Muscle layer of duodenum (tissue), 2 donors: ENCODE results near the gene WDR33.
A peak's percentile ranks its signal among the peaks of the same experiment; 100 is the strongest.

ENCODE experiments used
- H3K27ac ChIP-seq: one replicate; pipeline ENCODE4 v1.7.0; 2013; ENCODE audit warnings: mild to moderate bottlenecking, low read length
- H3K27me3 ChIP-seq: one replicate; pipeline ENCODE4 v1.7.0; 2013; ENCODE audit warnings: low read depth, mild to moderate bottlenecking, control low read depth, low read length
- H3K36me3 ChIP-seq, 2 donors: one replicate each; pipeline ENCODE4 v1.7.0; 2013; ENCODE audit warnings: low read length in 2 of 2, control low read depth in 1 of 2, mild to moderate bottlenecking in 1 of 2; ENCODE audit not compliant: insufficient read depth in 2 of 2, control insufficient read depth in 1 of 2
- H3K4me1 ChIP-seq, 2 donors: one replicate each; pipeline ENCODE4 v1.7.0; 2013; ENCODE audit warnings: low read length in 2 of 2, mild to moderate bottlenecking in 2 of 2, control low read depth in 1 of 2, moderate library complexity in 1 of 2; ENCODE audit not compliant: insufficient read depth in 2 of 2, control insufficient read depth in 1 of 2
- H3K4me3 ChIP-seq, 2 donors: one replicate each; pipeline ENCODE4 v1.7.0; 2013; ENCODE audit warnings: low read length in 2 of 2, low read depth in 1 of 2, mild to moderate bottlenecking in 1 of 2
- H3K9me3 ChIP-seq, 2 donors: one replicate each; pipeline ENCODE4 v1.7.0; 2013; ENCODE audit warnings: low read length in 2 of 2, control low read depth in 1 of 2, mild to moderate bottlenecking in 1 of 2; ENCODE audit not compliant: control insufficient read depth in 1 of 2
- donor health status: healthy.

Gene WDR33

GRCh38 chr2:127810619-127811396, at the start of gene WDR33:
WDR33 (minus strand) TSS chr2:127811171; CDS start chr2:127770981, 40,190 bp downstream.
- H3K36me3 ChIP-seq: no peaks in the 10 kb centered on the region
- H3K4me1 ChIP-seq: peaks cover 0 to 31% of the 10 kb centered on the region in 2 donors

GRCh38 chr2:127860130-127860529, 49.2 kb upstream of the WDR33 start:
- Histone ChIP-seq H3K27me3 (no peaks in the 10 kb centered on the region), H3K9me3 (no peaks in the 10 kb centered on the region), H3K36me3 (peaks cover 21 to 22% of the 10 kb centered on the region in 2 donors), H3K4me3 (no peak overlapping the region), H3K27ac (no peak overlapping the region), H3K4me1 (peaks cover 0 to 14% of the 10 kb centered on the region in 2 donors)

More at GRCh38 chr2:127810619-127811396, at the start of gene WDR33:
- Histone ChIP-seq H3K4me3 (peak within 1 kb of the TSS; percentile 86 to 99), H3K27me3 (no peaks in the 10 kb centered on the region), H3K9me3 (no peaks in the 10 kb centered on the region), H3K27ac (peak within 1 kb of the TSS; percentile 96)

DNA sequence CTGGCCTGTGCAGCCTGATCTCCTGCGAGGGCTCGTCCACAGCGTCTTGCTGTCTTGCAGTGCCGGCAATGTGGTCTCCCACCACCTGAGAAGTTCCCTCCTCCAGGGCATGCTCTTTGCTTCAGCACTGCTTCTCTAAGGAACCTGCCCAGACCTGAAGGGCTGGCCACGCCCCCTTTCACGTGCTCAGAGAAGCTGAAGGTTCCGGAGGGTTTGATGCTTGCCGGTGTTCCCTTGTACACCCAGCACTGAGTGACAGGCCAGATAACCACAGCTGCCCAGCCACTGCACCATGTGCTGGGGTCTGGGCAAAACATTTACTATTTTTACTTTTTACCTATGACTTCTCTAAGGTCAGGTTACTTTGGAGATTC, 48.7 kb upstream of the WDR33 start:
- H3K36me3 ChIP-seq: peaks cover 17 to 18% of the 10 kb centered on the region in 2 donors
- H3K27me3 ChIP-seq: no peaks in the 10 kb centered on the region
- no peak overlapping the region for H3K27ac ChIP-seq
- H3K4me1 ChIP-seq: peaks cover 0 to 14% of the 10 kb centered on the region in 2 donors
- no peaks in the 10 kb centered on the region for H3K9me3 ChIP-seq
- no peak overlapping the region for H3K4me3 ChIP-seq

DNA sequence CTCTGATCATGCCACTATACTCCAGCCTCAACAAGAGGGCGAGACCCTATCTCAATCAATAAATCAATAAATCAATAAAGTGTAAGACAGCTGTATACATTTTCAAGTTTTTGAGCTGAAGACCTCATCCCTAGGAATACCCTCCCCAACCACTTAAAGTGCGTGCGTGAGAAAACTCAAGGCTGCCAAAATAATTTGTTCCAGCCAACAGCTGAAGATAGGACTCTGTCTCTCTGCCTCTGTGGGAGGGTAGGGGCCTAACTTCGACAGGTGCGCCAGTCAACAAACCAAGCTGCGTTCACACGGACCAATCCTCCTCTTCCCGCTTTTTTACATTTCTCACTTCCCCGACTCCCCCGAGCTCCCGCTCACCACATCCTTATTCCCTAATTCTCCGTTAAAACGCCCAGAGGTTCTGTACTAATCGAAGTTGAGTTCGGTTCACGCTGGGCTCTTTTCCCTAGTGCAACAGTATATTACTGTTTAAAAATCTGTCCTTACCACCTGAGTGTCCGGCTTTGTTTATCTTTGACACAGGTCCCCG, 46.4 kb upstream of the WDR33 start:
- Histone ChIP-seq H3K4me1 (peaks cover 0 to 14% of the 10 kb centered on the region in 2 donors), H3K9me3 (no peaks in the 10 kb centered on the region), H3K27ac (peak overlapping the region; percentile 81), H3K4me3 (peak overlapping the region; percentile 91 to 92), H3K27me3 (no peaks in the 10 kb centered on the region), H3K36me3 (peaks cover 0 to 5% of the 10 kb centered on the region in 2 donors)

DNA sequence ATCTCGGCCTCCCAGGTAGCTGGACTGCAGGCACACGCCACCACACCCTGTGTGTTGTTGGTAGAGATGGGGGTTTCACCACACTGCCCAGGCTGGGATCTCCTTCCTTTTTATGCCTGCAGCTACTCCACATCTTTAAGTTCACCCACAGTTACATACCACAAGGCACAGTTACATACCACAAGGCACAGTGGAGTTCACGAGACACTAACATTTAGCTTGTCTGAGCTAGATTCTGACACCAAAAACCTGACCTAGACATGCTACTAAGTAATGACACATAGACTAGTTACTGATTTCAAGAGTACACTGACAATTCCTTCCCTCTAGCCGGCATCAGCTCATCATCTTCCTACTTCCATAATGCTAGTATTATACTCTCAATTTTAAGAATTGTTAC, 42.7 kb upstream of the WDR33 start:
- Histone ChIP-seq H3K27me3 (no peaks in the 10 kb centered on the region), H3K36me3 (peaks cover 0 to 18% of the 10 kb centered on the region in 2 donors), H3K4me3 (no peak overlapping the region), H3K4me1 (peaks cover 0 to 14% of the 10 kb centered on the region in 2 donors), H3K27ac (no peak overlapping the region), H3K9me3 (no peaks in the 10 kb centered on the region)

DNA sequence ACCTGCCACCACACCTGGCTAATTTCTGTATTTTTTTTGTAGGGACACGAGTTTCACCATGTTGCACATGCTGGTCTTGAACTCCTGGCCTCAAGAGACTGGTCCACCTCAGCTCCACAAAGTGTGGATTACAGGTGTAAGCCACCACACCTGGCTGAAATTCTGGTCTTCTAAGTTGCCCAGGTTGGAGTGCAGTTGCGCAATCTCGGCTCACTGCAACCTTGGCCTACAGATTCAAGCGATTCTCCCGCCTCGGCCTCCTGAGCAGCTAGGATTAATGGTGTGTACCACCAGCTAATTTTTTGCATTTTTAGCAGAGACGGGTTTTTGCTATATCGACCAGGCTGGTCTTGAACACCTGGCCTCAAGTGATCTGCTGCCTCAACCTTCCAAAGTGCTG, 41.4 kb upstream of the WDR33 start:
- Histone ChIP-seq H3K9me3 (no peaks in the 10 kb centered on the region), H3K4me3 (no peak overlapping the region), H3K36me3 (peaks cover 6 to 25% of the 10 kb centered on the region in 2 donors), H3K27me3 (no peaks in the 10 kb centered on the region), H3K27ac (no peak overlapping the region), H3K4me1 (peaks cover 0 to 11% of the 10 kb centered on the region in 2 donors)

DNA sequence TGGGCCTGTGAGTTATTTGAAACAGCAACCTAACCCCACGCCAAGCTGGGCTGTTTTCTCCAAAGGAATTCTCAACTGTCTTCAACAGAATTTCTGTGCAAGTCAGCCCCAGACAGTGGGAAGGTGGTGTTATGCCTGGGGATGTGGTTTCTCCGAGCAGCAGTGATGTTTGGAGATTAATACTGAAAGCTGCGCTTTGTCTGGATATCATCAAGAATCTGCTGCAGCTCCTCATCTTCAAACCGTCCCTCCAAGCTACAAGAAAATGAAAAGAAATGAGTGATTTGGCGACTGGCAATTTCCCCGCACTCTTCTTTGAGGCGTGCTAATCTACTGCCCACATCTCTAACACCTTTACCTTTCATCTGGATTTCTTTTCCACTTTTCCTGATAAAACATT, 37.0 kb upstream of the WDR33 start:
- peaks cover 15 to 43% of the 10 kb centered on the region in 2 donors for H3K36me3 ChIP-seq
- H3K4me3 ChIP-seq: no peak overlapping the region

GRCh38 chr2:127844973-127845372, 34.0 kb upstream of the WDR33 start:
- peaks cover 15 to 32% of the 10 kb centered on the region in 2 donors for H3K36me3 ChIP-seq
- no peaks in the 10 kb centered on the region for H3K4me1 ChIP-seq
- H3K27ac ChIP-seq: no peak overlapping the region
- H3K9me3 ChIP-seq: no peaks in the 10 kb centered on the region
- no peak overlapping the region for H3K4me3 ChIP-seq
- no peaks in the 10 kb centered on the region for H3K27me3 ChIP-seq

More for the DNA sequence above, 37.0 kb upstream of the WDR33 start:
- H3K27me3 ChIP-seq: no peaks in the 10 kb centered on the region
- H3K9me3 ChIP-seq: no peaks in the 10 kb centered on the region
- H3K27ac ChIP-seq: no peak overlapping the region
- H3K4me1 ChIP-seq: no peaks in the 10 kb centered on the region

DNA sequence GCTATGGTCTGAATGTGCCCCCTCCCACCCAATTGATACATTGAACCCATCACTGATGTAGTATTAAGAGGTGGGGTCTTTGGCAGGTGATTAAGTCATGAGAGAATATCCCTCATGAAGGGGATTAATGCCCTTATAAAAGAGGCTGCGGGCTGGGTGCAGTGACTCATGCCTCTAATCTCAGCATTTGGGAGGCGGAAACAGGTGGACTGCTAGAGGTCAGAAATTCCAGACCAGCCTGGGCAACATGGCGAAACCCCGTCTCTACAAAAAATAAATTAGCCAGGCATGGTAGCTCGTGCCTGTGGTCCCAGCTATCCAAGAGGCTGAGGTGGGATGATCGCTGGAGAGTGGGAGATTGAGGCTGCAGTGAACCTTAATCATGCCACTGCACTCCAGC, 32.7 kb upstream of the WDR33 start:
- Histone ChIP-seq H3K27ac (no peak overlapping the region), H3K9me3 (no peaks in the 10 kb centered on the region), H3K36me3 (peaks cover 15 to 26% of the 10 kb centered on the region in 2 donors), H3K27me3 (no peaks in the 10 kb centered on the region), H3K4me1 (no peaks in the 10 kb centered on the region), H3K4me3 (no peak overlapping the region)

DNA sequence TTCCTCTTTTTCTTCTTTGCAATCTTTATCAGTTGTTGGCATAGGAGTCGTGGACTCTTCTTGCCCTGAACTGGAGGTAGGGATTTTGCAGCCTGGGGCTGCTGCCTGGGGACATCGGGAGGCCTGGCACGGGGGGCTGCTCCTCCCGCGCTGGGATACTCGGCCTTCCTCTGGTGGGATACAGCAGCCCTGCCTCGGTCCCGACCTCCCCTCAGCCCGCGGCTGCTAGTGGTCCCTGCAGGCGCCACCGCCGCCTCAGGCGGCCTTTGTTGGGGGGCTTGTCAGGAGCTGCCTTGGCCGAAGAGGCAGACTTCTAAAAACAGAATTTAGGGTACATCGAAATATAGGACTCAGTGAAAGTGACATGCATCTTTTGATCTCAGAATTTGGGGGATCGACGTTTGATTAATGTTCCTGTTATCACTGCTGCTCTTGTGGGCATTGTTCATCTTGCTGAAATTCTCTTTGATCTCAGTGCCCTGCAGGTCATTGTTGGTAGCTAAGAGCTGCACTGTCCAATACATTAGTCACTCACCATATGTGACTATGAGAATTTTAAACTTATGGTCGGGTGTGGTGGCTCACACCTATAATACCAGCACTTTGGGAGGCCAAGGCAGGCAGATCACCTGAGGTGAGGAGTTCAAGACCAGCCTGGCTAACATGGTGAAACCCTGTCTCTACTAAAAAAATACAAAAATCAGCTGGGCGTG, 30.7 kb upstream of the WDR33 start:
- H3K36me3 ChIP-seq: peaks cover 3 to 11% of the 10 kb centered on the region in 2 donors
- H3K27ac ChIP-seq: no peak overlapping the region
- H3K4me1 ChIP-seq: no peaks in the 10 kb centered on the region
- H3K9me3 ChIP-seq: no peaks in the 10 kb centered on the region
- no peaks in the 10 kb centered on the region for H3K27me3 ChIP-seq
- no peak overlapping the region for H3K4me3 ChIP-seq

DNA sequence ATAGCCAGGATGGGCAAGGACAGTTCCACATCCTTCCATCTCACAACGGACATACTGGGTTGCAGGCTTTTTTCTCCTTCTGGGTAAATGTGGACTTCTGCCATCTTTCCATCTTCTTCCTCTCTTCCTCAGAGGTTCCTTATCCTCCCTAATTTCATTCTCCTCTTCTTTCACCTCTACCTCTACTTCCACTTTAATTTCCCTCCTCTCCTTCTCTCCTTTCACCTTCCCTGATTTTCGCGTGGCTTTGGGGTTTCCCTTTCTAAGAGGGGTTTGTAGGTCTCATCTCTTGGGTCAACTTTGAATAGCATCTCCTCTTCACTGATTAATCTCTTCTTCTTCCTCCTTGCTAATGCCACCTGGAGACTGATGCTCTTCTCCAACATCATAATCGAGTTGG, 29.9 kb upstream of the WDR33 start:
- H3K27me3 ChIP-seq: no peaks in the 10 kb centered on the region
- no peak overlapping the region for H3K4me3 ChIP-seq
- H3K4me1 ChIP-seq: no peaks in the 10 kb centered on the region
- no peaks in the 10 kb centered on the region for H3K9me3 ChIP-seq
- peaks cover 0 to 6% of the 10 kb centered on the region in 2 donors for H3K36me3 ChIP-seq
- H3K27ac ChIP-seq: no peak overlapping the region
